ENCODE measurements around the gene TOMM40.

DNA sequence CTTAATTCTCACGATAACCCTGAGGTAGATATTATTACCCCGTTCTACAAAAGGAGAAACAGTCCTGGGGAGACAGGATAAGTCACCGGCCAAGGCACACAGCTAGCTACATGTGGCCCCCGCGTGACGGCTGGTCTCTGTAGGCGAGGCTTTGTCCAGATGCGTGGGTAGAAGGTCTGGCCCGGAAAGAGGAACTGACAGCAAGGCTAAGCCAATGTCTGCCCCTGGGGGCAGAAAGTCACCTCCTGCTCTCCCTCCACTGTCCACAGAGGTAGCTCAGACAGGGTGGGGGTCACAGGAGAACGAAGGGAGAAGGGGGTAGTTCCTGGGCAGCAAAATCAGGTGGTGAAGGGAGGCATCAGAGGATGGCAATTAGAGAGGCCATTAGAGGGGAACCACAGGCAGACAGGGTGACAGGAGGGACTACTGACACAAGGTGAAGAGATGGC, 52.8 kb downstream of the TOMM40 start:
- TF ChIP-seq ELF4 (IDR thresholded peaks at IDR 0.05) (no peak), BHLHE40 (IDR thresholded peaks at IDR 0.05; ENCODE audit: borderline replicate concordance) (no peak), SP1 (IDR thresholded peaks at IDR 0.05) (no peak), FOXK2 (IDR thresholded peaks at IDR 0.05) (no peak), TARDBP (IDR thresholded peaks at IDR 0.05) (no peak), SUZ12 (IDR thresholded peaks at IDR 0.05) (no peak)
- TF ChIP-seq, protein P1, sequence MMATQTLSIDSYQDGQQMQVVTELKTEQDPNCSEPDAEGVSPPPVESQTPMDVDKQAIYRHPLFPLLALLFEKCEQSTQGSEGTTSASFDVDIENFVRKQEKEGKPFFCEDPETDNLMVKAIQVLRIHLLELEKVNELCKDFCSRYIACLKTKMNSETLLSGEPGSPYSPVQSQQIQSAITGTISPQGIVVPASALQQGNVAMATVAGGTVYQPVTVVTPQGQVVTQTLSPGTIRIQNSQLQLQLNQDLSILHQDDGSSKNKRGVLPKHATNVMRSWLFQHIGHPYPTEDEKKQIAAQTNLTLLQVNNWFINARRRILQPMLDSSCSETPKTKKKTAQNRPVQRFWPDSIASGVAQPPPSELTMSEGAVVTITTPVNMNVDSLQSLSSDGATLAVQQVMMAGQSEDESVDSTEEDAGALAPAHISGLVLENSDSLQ (IDR thresholded peaks at IDR 0.05) = no peak
